Astrocyte of the cerebellum (primary cell): ENCODE results near the gene KBTBD3.
A peak's percentile ranks its signal among the peaks of the same experiment; 100 is the strongest.

Experiments used
- DNase-seq: peaks from one replicate; pipeline ENCODE4 v3.0.0-alpha.2; 2011; ENCODE audit warnings: low read depth
- H3K4me3 ChIP-seq: 2 replicates; pipeline ENCODE4 v1.5.1; 2011; ENCODE audit warnings: mild to moderate bottlenecking, low read depth, low read length, moderate library complexity
- CTCF ChIP-seq: IDR thresholded peaks from 2 replicates; pipeline ENCODE4 v1.5.1; 2012; ENCODE audit warnings: low read length, low read depth, moderate library complexity, mild to moderate bottlenecking; ENCODE audit errors: missing control alignments
- in situ Hi-C: cut with HindIII; loops from 2 replicates; pipeline ENCODE4 v1.10.0; 2017; ENCODE audit warnings: low sequenced_read_pairs

Gene KBTBD3, protein sequence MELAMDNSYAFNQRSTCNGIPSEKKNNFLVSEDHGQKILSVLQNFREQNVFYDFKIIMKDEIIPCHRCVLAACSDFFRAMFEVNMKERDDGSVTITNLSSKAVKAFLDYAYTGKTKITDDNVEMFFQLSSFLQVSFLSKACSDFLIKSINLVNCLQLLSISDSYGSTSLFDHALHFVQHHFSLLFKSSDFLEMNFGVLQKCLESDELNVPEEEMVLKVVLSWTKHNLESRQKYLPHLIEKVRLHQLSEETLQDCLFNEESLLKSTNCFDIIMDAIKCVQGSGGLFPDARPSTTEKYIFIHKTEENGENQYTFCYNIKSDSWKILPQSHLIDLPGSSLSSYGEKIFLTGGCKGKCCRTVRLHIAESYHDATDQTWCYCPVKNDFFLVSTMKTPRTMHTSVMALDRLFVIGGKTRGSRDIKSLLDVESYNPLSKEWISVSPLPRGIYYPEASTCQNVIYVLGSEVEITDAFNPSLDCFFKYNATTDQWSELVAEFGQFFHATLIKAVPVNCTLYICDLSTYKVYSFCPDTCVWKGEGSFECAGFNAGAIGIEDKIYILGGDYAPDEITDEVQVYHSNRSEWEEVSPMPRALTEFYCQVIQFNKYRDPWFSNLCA

DNA sequence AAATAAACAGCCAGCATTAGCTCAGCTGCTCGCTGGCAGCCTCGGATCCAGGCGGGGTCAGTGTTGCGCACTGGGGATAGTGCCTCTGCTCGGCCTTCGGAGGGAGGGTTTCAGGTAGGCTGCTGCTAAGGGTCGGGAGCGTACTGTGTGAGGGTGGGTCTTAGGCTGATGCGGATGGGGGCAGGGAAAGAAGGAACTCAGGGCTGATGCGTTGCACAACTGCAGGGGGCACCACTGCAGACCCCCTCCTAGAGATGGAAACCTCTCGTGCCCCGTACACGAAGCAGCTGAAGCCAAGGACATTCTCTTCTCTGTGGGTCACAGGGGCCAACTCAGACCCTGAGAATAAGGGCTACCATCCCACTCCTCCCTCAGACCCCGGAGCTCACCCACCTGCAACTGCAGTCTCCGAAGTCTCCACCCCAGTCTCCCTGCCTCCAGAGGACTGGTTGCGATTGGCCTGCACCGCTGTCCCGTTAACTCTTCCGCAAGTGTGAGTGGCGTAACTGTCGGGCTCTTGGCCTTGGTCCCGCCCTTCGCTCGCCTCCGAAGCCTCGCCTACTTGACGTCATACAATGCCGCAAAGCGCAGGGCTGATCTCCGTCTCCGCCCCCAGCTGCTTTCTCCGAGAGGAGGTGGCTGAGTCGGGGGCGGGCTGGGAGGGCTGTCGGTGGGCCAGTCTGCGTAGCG lies at the start of gene KBTBD3:
KBTBD3 (minus strand) TSS at position 429 of the 690 bp plus-strand sequence. CDS start 18,250 bp downstream, outside the sequence.
- peak; percentile 59 for TF ChIP-seq CTCF
- in situ Hi-C loops = no loop called here
- DNase-seq = peak; percentile 99
- H3K4me3 ChIP-seq = peak within 1 kb of the TSS; percentile 95

- DNase-seq = no peak
- H3K4me3 ChIP-seq = no peak overlapping the region
- TF ChIP-seq CTCF = no peak
- in situ Hi-C loops = no loop called here
Observed at GRCh38 chr11:106121570-106122320, 44.6 kb upstream of the KBTBD3 start.

- no peak for TF ChIP-seq CTCF
- in situ Hi-C loops = no loop called here
- no peak for DNase-seq
- H3K4me3 ChIP-seq = no peak overlapping the region
Observed at GRCh38 chr11:106105986-106106385, 28.8 kb upstream of the KBTBD3 start.

DNA sequence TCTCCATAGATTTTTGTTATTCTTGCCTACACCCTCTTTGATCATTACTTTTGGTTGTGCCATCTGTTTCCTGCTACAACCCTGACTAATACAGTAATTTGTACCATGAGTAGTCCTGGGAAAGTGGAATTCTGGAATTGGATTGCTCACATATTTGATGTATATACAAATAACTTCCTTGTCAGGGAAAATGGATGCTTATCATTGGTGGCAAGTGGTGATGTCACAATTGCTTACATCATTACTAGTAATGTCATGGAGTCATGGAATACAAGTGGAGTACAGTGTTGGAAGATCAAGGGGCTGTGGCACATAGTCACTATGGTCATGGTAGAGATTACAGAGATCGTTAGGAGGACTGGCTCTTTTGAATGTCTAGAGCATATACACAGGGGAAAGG lies 24.7 kb upstream of the KBTBD3 start:
- TF ChIP-seq CTCF = no peak
- in situ Hi-C loops = no loop called here
- no peak overlapping the region for H3K4me3 ChIP-seq
- DNase-seq = no peak

DNA sequence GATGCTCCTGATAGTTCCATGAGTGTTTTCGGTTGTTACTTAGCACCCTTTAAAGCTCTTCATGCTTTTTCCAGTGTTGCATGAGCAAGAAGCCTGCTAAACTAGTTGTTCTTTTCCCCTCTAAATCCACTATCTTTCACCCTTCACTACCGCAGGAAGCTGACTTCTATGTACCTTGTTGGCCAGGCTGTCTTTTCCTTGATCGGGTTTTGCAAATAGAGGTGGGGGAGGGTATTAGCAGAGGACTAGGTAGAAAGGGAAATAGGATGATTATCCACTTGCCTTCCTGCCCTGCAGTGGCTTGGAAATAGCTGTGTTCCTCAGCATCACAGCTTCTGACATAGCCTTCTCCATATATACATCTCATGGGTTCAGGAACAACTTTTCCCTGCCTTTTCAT lies 24.2 kb upstream of the KBTBD3 start:
- H3K4me3 ChIP-seq = no peak overlapping the region
- DNase-seq = no peak
- no peak for TF ChIP-seq CTCF
- in situ Hi-C loops = no loop called here
